GM23338 (cell line): ENCODE measurements around the gene IQSEC2. TPM values are rescaled to one million over a fixed set of nuclear protein-coding genes. Genes with fewer than 3 reads are reported as not detected.
A peak's percentile ranks its signal among the peaks of the same experiment; 100 is the strongest.

ENCODE experiments used
- ATAC-seq: fragments of 200-7000 bp; cut with Tn5 transposase; 3 replicates; pipeline ENCODE4 v1.9.1; 2020
- DNase-seq: peaks from one replicate; pipeline ENCODE4 v3.0.0-alpha.2; 2015; ENCODE audit warnings: low spot score
- H2AFZ ChIP-seq: fragments of 200-600 bp; sonication (generic); 2 replicates; pipeline ENCODE4 v1.8.0; 2016; ENCODE audit warnings: antibody characterized with exemption, mild to moderate bottlenecking, moderate library complexity
- H3F3A ChIP-seq: fragments of 200-600 bp; sonication (generic); replicated peaks from 2 replicates; pipeline ENCODE4 v1.8.0; 2017; ENCODE audit warnings: antibody characterized with exemption, mixed run types, low read depth
- H3K27ac ChIP-seq: fragments of 200-600 bp; sonication (generic); 2 replicates; pipeline ENCODE4 v1.6.1; 2016; ENCODE audit warnings: low read depth
- H3K27me3 ChIP-seq: fragments of 200-600 bp; sonication (generic); 2 replicates; pipeline ENCODE4 v1.8.0; 2016; ENCODE audit warnings: mild to moderate bottlenecking, mixed run types, moderate library complexity; ENCODE audit not compliant: insufficient read depth
- H3K36me3 ChIP-seq: fragments of 200-600 bp; sonication (generic); 2 replicates; pipeline ENCODE4 v1.8.0; 2016; ENCODE audit warnings: mild to moderate bottlenecking; ENCODE audit not compliant: insufficient read depth
- H3K4me1 ChIP-seq: fragments of 200-600 bp; sonication (generic); 2 replicates; pipeline ENCODE4 v1.8.0; 2016; ENCODE audit warnings: mild to moderate bottlenecking, moderate library complexity; ENCODE audit not compliant: insufficient read depth
- H3K4me2 ChIP-seq: fragments of 200-600 bp; sonication (generic); 2 replicates; pipeline ENCODE4 v1.7.1; 2017; ENCODE audit warnings: mixed run types
- H3K4me3 ChIP-seq: fragments of 200-600 bp; sonication (generic); 2 replicates; pipeline ENCODE4 v1.6.1; 2016; ENCODE audit warnings: mixed run types
- H3K79me2 ChIP-seq: fragments of 200-600 bp; sonication (generic); replicated peaks from 2 replicates; pipeline ENCODE4 v1.8.0; 2017; ENCODE audit warnings: mild to moderate bottlenecking; ENCODE audit not compliant: insufficient read depth
- H3K9me2 ChIP-seq: fragments of 200-600 bp; sonication (generic); 2 replicates; pipeline ENCODE4 v1.8.0; 2017; ENCODE audit not compliant: insufficient read depth
- H4K20me1 ChIP-seq: fragments of 200-600 bp; sonication (generic); replicated peaks from 2 replicates; pipeline ENCODE4 v1.8.0; 2017; ENCODE audit warnings: mild to moderate bottlenecking; ENCODE audit not compliant: insufficient read depth
- H3K27ac Mint-ChIP-seq: 2 replicates; pipeline ENCODE4 v1.8.0; 2020; ENCODE audit warnings: inconsistent platforms, mild to moderate bottlenecking, moderate library complexity, mixed read lengths
- H3K27me3 Mint-ChIP-seq: 3 replicates; pipeline ENCODE4 v1.8.0; 2022; ENCODE audit warnings: low read depth, mild to moderate bottlenecking, moderate library complexity, mixed read lengths, inconsistent platforms; ENCODE audit not compliant: insufficient read depth, poor library complexity
- H3K36me3 Mint-ChIP-seq: 3 replicates; pipeline ENCODE4 v1.8.0; 2021; ENCODE audit warnings: low read depth, mild to moderate bottlenecking, inconsistent platforms, moderate library complexity, mixed read lengths
- H3K4me1 Mint-ChIP-seq: 3 replicates; pipeline ENCODE4 v1.8.0; 2020; ENCODE audit warnings: mild to moderate bottlenecking, inconsistent platforms, mixed read lengths
- H3K4me3 Mint-ChIP-seq: 3 replicates; pipeline ENCODE4 v1.8.0; 2021; ENCODE audit warnings: moderate library complexity, mild to moderate bottlenecking, inconsistent platforms, mixed read lengths
- H3K9me3 Mint-ChIP-seq: 3 replicates; pipeline ENCODE4 v1.8.0; 2020; ENCODE audit warnings: moderate library complexity, mild to moderate bottlenecking, inconsistent platforms, mixed read lengths
- ETS1 ChIP-seq: IDR thresholded peaks from 2 replicates; pipeline ENCODE4 v1.6.1; 2016; ENCODE audit warnings: antibody characterized with exemption
- EZH2 ChIP-seq: fragments of 200-600 bp; sonication (generic); IDR thresholded peaks from one replicate; pipeline ENCODE4 v1.8.0; 2017; ENCODE audit warnings: antibody characterized with exemption, mild to moderate bottlenecking, low read depth; ENCODE audit not compliant: unreplicated experiment
- JUNB ChIP-seq: IDR thresholded peaks from one replicate; pipeline ENCODE4 v1.6.1; 2016; ENCODE audit warnings: antibody characterized with exemption; ENCODE audit not compliant: unreplicated experiment
- NANOG ChIP-seq: IDR thresholded peaks from 2 replicates; pipeline ENCODE4 v1.6.1; 2016; ENCODE audit warnings: antibody characterized with exemption, borderline replicate concordance
- POLR2AphosphoS5 ChIP-seq: IDR thresholded peaks from 2 replicates; pipeline ENCODE4 v1.6.1; 2016; ENCODE audit warnings: antibody characterized with exemption, low read depth
- STAT1 ChIP-seq: IDR thresholded peaks from one replicate; pipeline ENCODE4 v1.6.1; 2016; ENCODE audit warnings: antibody characterized with exemption; ENCODE audit not compliant: unreplicated experiment
- ZNF114 ChIP-seq: fragments of 250-450 bp; sonication (Bioruptor Pico); IDR thresholded peaks from 2 replicates; pipeline ENCODE4 v1.5.0; 2020; ENCODE audit warnings: mild to moderate bottlenecking, moderate library complexity
- ZNF331 ChIP-seq: fragments of 250-450 bp; sonication (Bioruptor Pico); IDR thresholded peaks from 2 replicates; pipeline ENCODE4 v1.5.0; 2020; ENCODE audit warnings: low read depth, mild to moderate bottlenecking, moderate library complexity
- polyA plus RNA-seq: library from polyadenylated mRNA; unstranded; fragments of >200 nt; fragmentation: Nextera tagmentation; extraction: Ambion mirVana; gene quantifications from 2 replicates; pipeline ENCODE4 v1.2.1, GENCODE V29; 2016
- total RNA-seq: library from RNA; depleted of rRNA; stranded (reverse); fragments of >200 nt; shearing (Covaris generic); gene quantifications from 2 replicates; pipeline ENCODE4 v1.2.3, GENCODE V29; 2014
- TF ChIP-seq, protein P1 (sequence below), 2 experiments: fragments of 200-600 bp in 1 of 2; sonication (generic) in 1 of 2; conservative IDR thresholded peaks; 2 replicates each; pipeline versions ENCODE4 v1.5.1 to v1.6.1; 2016 to 2017; ENCODE audit warnings: antibody characterized with exemption in 2 of 2, low read depth in 2 of 2, mild to moderate bottlenecking in 2 of 2, moderate library complexity in 1 of 2
- TF ChIP-seq, protein P2 (sequence below): IDR thresholded peaks from one replicate; pipeline ENCODE4 v1.6.1; 2018; ENCODE audit warnings: antibody characterized with exemption; ENCODE audit not compliant: unreplicated experiment

The IQSEC2 gene
- total and polyA plus RNA-seq, 2 experiments from 2014 or later: 12.3 to 92.2 TPM

DNA sequence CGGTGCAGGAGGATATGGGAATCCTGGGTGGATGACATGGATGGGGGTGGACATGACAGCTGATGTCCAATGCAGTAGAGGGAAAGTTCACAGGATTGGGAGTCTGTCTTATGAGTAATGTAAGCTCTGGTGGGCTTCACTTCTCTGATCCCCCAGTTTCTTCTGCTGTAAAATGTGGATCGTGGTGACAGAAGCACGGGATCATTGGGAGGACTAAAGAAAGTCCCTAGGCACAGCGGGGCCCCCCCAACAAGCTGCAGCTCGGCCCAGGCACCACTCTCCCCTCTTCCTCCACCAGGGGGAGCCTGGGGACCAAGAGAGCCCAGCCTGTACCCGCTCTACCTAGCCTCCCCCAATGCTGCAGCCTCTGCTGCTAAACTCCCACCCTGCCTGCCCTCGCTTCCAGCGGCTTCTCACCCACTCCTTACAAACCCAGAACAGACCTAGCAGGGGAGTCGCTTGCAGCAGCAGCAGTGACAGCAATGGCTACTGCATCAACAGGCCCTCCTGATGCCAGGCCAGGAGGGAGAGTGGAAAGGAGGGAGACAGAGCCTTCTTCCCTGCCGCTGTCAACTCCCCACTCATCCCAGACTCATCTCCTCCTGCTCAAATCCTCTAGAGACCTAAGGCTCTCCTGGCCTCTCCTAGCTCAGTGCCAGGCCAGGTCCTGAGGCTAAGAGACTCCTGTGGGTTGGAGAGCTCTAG lies 36.1 kb upstream of the IQSEC2 start:
- no peak overlapping the region for H3K27ac Mint-ChIP-seq
- H3K27me3 ChIP-seq: no peaks in the 10 kb centered on the region
- H3K27ac ChIP-seq: no peak overlapping the region
- H3K4me3 ChIP-seq: peak overlapping the region; percentile 69
- H2AFZ ChIP-seq: no peak overlapping the region
- H3K4me1 Mint-ChIP-seq: peaks cover 46% of the 10 kb centered on the region
- H3K36me3 ChIP-seq: no peaks in the 10 kb centered on the region
- peaks cover 12% of the 10 kb centered on the region for H4K20me1 ChIP-seq
- H3K79me2 ChIP-seq: peaks cover 84% of the 10 kb centered on the region
- TF ChIP-seq, protein P1, sequence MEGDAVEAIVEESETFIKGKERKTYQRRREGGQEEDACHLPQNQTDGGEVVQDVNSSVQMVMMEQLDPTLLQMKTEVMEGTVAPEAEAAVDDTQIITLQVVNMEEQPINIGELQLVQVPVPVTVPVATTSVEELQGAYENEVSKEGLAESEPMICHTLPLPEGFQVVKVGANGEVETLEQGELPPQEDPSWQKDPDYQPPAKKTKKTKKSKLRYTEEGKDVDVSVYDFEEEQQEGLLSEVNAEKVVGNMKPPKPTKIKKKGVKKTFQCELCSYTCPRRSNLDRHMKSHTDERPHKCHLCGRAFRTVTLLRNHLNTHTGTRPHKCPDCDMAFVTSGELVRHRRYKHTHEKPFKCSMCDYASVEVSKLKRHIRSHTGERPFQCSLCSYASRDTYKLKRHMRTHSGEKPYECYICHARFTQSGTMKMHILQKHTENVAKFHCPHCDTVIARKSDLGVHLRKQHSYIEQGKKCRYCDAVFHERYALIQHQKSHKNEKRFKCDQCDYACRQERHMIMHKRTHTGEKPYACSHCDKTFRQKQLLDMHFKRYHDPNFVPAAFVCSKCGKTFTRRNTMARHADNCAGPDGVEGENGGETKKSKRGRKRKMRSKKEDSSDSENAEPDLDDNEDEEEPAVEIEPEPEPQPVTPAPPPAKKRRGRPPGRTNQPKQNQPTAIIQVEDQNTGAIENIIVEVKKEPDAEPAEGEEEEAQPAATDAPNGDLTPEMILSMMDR (conservative IDR thresholded peaks at IDR 0.05; ENCODE audit: low read depth in 2 of 2): peak; percentile 58 to 75
- TF ChIP-seq STAT1: no peak
- peak overlapping the region; percentile 93 for H3K4me3 Mint-ChIP-seq
- ATAC-seq (peak; percentile 75), DNase-seq (peak; percentile 71)
- H3K4me1 ChIP-seq: peaks cover 16% of the 10 kb centered on the region; the same call in 1 of the 2 replicates
- H3K9me3 Mint-ChIP-seq: no peaks in the 10 kb centered on the region; the same call in 2 of the 3 replicates
- no peaks in the 10 kb centered on the region for H3K9me2 ChIP-seq
- H3K4me2 ChIP-seq: peak overlapping the region; percentile 85
- H3K27me3 Mint-ChIP-seq: peaks cover 24% of the 10 kb centered on the region
- no peaks in the 10 kb centered on the region; the same call in 1 of the 3 replicates for H3K36me3 Mint-ChIP-seq
- no peaks in the 10 kb centered on the region for H3F3A ChIP-seq

- peaks cover 20% of the 10 kb centered on the region for H3K27me3 Mint-ChIP-seq
- no peaks in the 10 kb centered on the region; the same call in 1 of the 3 replicates for H3K36me3 Mint-ChIP-seq
- Histone ChIP-seq H2AFZ (no peak overlapping the region), H3K4me2 (peak overlapping the region; percentile 85), H3K27me3 (no peaks in the 10 kb centered on the region), H3K4me1 (peaks cover 12% of the 10 kb centered on the region; the same call in 1 of the 2 replicates), H3K36me3 (no peaks in the 10 kb centered on the region), H4K20me1 (peaks cover 19% of the 10 kb centered on the region), H3K9me2 (no peaks in the 10 kb centered on the region), H3F3A (no peaks in the 10 kb centered on the region), H3K27ac (no peak overlapping the region), H3K79me2 (peaks cover 90% of the 10 kb centered on the region), H3K4me3 (peak overlapping the region; percentile 69)
- no peak overlapping the region for H3K27ac Mint-ChIP-seq
- H3K4me3 Mint-ChIP-seq: peak overlapping the region; percentile 93; the same call in 2 of the 3 replicates
- ATAC-seq (no peak), DNase-seq (no peak)
- H3K9me3 Mint-ChIP-seq: no peaks in the 10 kb centered on the region
- H3K4me1 Mint-ChIP-seq: peaks cover 39% of the 10 kb centered on the region
- TF ChIP-seq ZNF331 (CRISPR knock-in tag): no peak
- no peak for TF ChIP-seq JUNB
- TF ChIP-seq, protein P1 (conservative IDR thresholded peaks at IDR 0.05; ENCODE audit: low read depth in 2 of 2): no peak
- TF ChIP-seq ZNF114 (CRISPR knock-in tag): no peak
- TF ChIP-seq, protein P2, sequence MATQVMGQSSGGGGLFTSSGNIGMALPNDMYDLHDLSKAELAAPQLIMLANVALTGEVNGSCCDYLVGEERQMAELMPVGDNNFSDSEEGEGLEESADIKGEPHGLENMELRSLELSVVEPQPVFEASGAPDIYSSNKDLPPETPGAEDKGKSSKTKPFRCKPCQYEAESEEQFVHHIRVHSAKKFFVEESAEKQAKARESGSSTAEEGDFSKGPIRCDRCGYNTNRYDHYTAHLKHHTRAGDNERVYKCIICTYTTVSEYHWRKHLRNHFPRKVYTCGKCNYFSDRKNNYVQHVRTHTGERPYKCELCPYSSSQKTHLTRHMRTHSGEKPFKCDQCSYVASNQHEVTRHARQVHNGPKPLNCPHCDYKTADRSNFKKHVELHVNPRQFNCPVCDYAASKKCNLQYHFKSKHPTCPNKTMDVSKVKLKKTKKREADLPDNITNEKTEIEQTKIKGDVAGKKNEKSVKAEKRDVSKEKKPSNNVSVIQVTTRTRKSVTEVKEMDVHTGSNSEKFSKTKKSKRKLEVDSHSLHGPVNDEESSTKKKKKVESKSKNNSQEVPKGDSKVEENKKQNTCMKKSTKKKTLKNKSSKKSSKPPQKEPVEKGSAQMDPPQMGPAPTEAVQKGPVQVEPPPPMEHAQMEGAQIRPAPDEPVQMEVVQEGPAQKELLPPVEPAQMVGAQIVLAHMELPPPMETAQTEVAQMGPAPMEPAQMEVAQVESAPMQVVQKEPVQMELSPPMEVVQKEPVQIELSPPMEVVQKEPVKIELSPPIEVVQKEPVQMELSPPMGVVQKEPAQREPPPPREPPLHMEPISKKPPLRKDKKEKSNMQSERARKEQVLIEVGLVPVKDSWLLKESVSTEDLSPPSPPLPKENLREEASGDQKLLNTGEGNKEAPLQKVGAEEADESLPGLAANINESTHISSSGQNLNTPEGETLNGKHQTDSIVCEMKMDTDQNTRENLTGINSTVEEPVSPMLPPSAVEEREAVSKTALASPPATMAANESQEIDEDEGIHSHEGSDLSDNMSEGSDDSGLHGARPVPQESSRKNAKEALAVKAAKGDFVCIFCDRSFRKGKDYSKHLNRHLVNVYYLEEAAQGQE: no peak
- TF ChIP-seq STAT1: no peak
- no peak for TF ChIP-seq POLR2AphosphoS5
- no peak for TF ChIP-seq EZH2
- TF ChIP-seq NANOG: no peak
- TF ChIP-seq ETS1: no peak
Measured at GRCh38 chrX:53316860-53317237, 35.5 kb upstream of the IQSEC2 start.
